Activated T-helper 1 cell treated with anti-CD3 and anti-CD28 coated beads, Interleukin-12 subunit alpha, Interleukin-12 subunit beta, Interleukin-2, Interleukin-4 antibody, amounts not matched to agents 30 ng/mL and 10 ng/mL and 1 ng/mL, durations not matched to agents 14 hours and 24 hours and 36 hours (primary cell): ENCODE data around the gene NNT. TPM values are rescaled to one million over a fixed set of nuclear protein-coding genes. Genes with fewer than 3 reads are reported as not detected.
"Not testable (repeated sequence)": the region's sequence is repeated elsewhere in the genome, so short reads cannot be mapped to it uniquely, and the experiment has no call there.

Experiments used
- DNase-seq: peaks from one replicate; pipeline ENCODE4 v3.0.0; 2021; ENCODE audit warnings: low spot score
- H3K27ac Mint-ChIP-seq: one replicate; pipeline ENCODE4 v1.8.0; 2021; ENCODE audit warnings: mild to moderate bottlenecking, mixed read lengths
- H3K27me3 Mint-ChIP-seq: one replicate; pipeline ENCODE4 v1.8.0; 2022; ENCODE audit warnings: mild to moderate bottlenecking, moderate library complexity, mixed read lengths; ENCODE audit not compliant: insufficient read depth
- H3K36me3 Mint-ChIP-seq: one replicate; pipeline ENCODE4 v1.8.0; 2021; ENCODE audit warnings: low read depth, mixed read lengths
- H3K4me1 Mint-ChIP-seq: one replicate; pipeline ENCODE4 v1.8.0; 2021; ENCODE audit warnings: low read depth, mixed read lengths
- H3K4me3 Mint-ChIP-seq: one replicate; pipeline ENCODE4 v1.8.0; 2021; ENCODE audit warnings: mild to moderate bottlenecking, moderate library complexity, mixed read lengths
- H3K9me3 Mint-ChIP-seq: one replicate; pipeline ENCODE4 v1.8.0; 2021; ENCODE audit warnings: mixed read lengths
- intact Hi-C: fragments of 100-400 bp; cut with micrococcal nuclease; formaldehyde crosslinking; loops from one replicate; pipeline ENCODE4 v1.15.1; 2024
- total RNA-seq: library from RNA; stranded (reverse); gene quantifications from 2 replicates; pipeline ENCODE4 v1.2.3, GENCODE V29; 2022

NNT gene
- total RNA-seq, 1 donor from 2014 or later: 43.6 TPM

- DNase-seq: no peak
- no peaks in the 10 kb centered on the region for H3K27me3 Mint-ChIP-seq
- no peak overlapping the region for H3K27ac Mint-ChIP-seq
- H3K36me3 Mint-ChIP-seq: peaks cover 40% of the 10 kb centered on the region
- no peaks in the 10 kb centered on the region for H3K4me1 Mint-ChIP-seq
- intact Hi-C loops: no loop called here
- no peak overlapping the region for H3K4me3 Mint-ChIP-seq
- H3K9me3 Mint-ChIP-seq: peaks cover 8% of the 10 kb centered on the region
Observed at GRCh38 chr5:43664501-43665040, 61.6 kb downstream of the NNT start.

GRCh38 chr5:43665749-43666148, 62.8 kb downstream of the NNT start:
- H3K9me3 Mint-ChIP-seq, H3K4me1 Mint-ChIP-seq, H3K27me3 Mint-ChIP-seq, intact Hi-C loops, H3K27ac Mint-ChIP-seq, H3K4me3 Mint-ChIP-seq, DNase-seq: not testable (repeated sequence)
- H3K36me3 Mint-ChIP-seq: peaks cover 38% of the 10 kb centered on the region

- H3K9me3 Mint-ChIP-seq, H3K27ac Mint-ChIP-seq, H3K27me3 Mint-ChIP-seq, intact Hi-C loops, H3K4me1 Mint-ChIP-seq, H3K4me3 Mint-ChIP-seq, DNase-seq: not testable (repeated sequence)
- peaks cover 41% of the 10 kb centered on the region for H3K36me3 Mint-ChIP-seq
Observed at GRCh38 chr5:43666728-43667127, 63.7 kb downstream of the NNT start.

GRCh38 chr5:43667379-43667778, 64.4 kb downstream of the NNT start:
- intact Hi-C loops, H3K27me3 Mint-ChIP-seq, H3K9me3 Mint-ChIP-seq, DNase-seq, H3K27ac Mint-ChIP-seq, H3K4me3 Mint-ChIP-seq, H3K4me1 Mint-ChIP-seq: not testable (repeated sequence)
- peaks cover 41% of the 10 kb centered on the region for H3K36me3 Mint-ChIP-seq

- Mint-ChIP-seq H3K4me3 (no peak overlapping the region), H3K9me3 (no peaks in the 10 kb centered on the region), H3K27ac (no peak overlapping the region)
Observed at GRCh38 chr5:43674536-43674935, 71.6 kb downstream of the NNT start.

GRCh38 chr5:43675357-43675756, 72.4 kb downstream of the NNT start:
- H3K36me3 Mint-ChIP-seq: peaks cover 24% of the 10 kb centered on the region
- no peak overlapping the region for H3K27ac Mint-ChIP-seq
- DNase-seq: no peak
- no peaks in the 10 kb centered on the region for H3K9me3 Mint-ChIP-seq
- no peaks in the 10 kb centered on the region for H3K27me3 Mint-ChIP-seq
- no peaks in the 10 kb centered on the region for H3K4me1 Mint-ChIP-seq
- intact Hi-C loops: no loop called here
- H3K4me3 Mint-ChIP-seq: no peak overlapping the region

More at GRCh38 chr5:43674536-43674935, 71.6 kb downstream of the NNT start:
- no peak for DNase-seq
- peaks cover 28% of the 10 kb centered on the region for H3K36me3 Mint-ChIP-seq
- H3K27me3 Mint-ChIP-seq: no peaks in the 10 kb centered on the region
- intact Hi-C loops: no loop called here
- no peaks in the 10 kb centered on the region for H3K4me1 Mint-ChIP-seq

- H3K9me3 Mint-ChIP-seq: no peaks in the 10 kb centered on the region
- DNase-seq: no peak
- H3K4me3 Mint-ChIP-seq: no peak overlapping the region
- intact Hi-C loops: no loop called here
- no peaks in the 10 kb centered on the region for H3K4me1 Mint-ChIP-seq
- no peaks in the 10 kb centered on the region for H3K27me3 Mint-ChIP-seq
- peak overlapping the region; percentile 30 for H3K27ac Mint-ChIP-seq
- peaks cover 20% of the 10 kb centered on the region for H3K36me3 Mint-ChIP-seq
Observed at GRCh38 chr5:43676083-43676840, 73.3 kb downstream of the NNT start.

- intact Hi-C loops: no loop called here
- Mint-ChIP-seq H3K4me1 (no peaks in the 10 kb centered on the region), H3K27me3 (no peaks in the 10 kb centered on the region), H3K4me3 (no peak overlapping the region), H3K36me3 (peaks cover 16% of the 10 kb centered on the region), H3K9me3 (no peaks in the 10 kb centered on the region), H3K27ac (no peak overlapping the region)
- DNase-seq: no peak
Observed at GRCh38 chr5:43677253-43677652, 74.3 kb downstream of the NNT start.

- Mint-ChIP-seq H3K27ac (no peak overlapping the region), H3K36me3 (peaks cover 18% of the 10 kb centered on the region), H3K4me1 (peaks cover 4% of the 10 kb centered on the region), H3K27me3 (no peaks in the 10 kb centered on the region), H3K4me3 (no peak overlapping the region), H3K9me3 (no peaks in the 10 kb centered on the region)
- intact Hi-C loops: no loop called here
- no peak for DNase-seq
Observed at GRCh38 chr5:43679214-43679613, 76.2 kb downstream of the NNT start.

- intact Hi-C loops: no loop called here
- H3K9me3 Mint-ChIP-seq: no peaks in the 10 kb centered on the region
- no peak for DNase-seq
- H3K4me3 Mint-ChIP-seq: no peak overlapping the region
- H3K36me3 Mint-ChIP-seq: peaks cover 18% of the 10 kb centered on the region
- no peaks in the 10 kb centered on the region for H3K27me3 Mint-ChIP-seq
- peaks cover 4% of the 10 kb centered on the region for H3K4me1 Mint-ChIP-seq
- H3K27ac Mint-ChIP-seq: no peak overlapping the region
Observed at GRCh38 chr5:43680286-43680685, 77.3 kb downstream of the NNT start.

- intact Hi-C loops: no loop called here
- no peak overlapping the region for H3K4me3 Mint-ChIP-seq
- H3K4me1 Mint-ChIP-seq: peaks cover 4% of the 10 kb centered on the region
- H3K9me3 Mint-ChIP-seq: no peaks in the 10 kb centered on the region
- no peak overlapping the region for H3K27ac Mint-ChIP-seq
- no peak for DNase-seq
- no peaks in the 10 kb centered on the region for H3K27me3 Mint-ChIP-seq
- peaks cover 23% of the 10 kb centered on the region for H3K36me3 Mint-ChIP-seq
Observed at GRCh38 chr5:43683884-43684471, 81.0 kb downstream of the NNT start.

- Mint-ChIP-seq H3K9me3 (peaks cover 4% of the 10 kb centered on the region), H3K27me3 (no peaks in the 10 kb centered on the region), H3K4me3 (no peak overlapping the region), H3K27ac (no peak overlapping the region), H3K36me3 (peaks cover 30% of the 10 kb centered on the region), H3K4me1 (peaks cover 4% of the 10 kb centered on the region)
- intact Hi-C loops: no loop called here
- no peak for DNase-seq
Observed at GRCh38 chr5:43685252-43685950, 82.4 kb downstream of the NNT start.

GRCh38 chr5:43687275-43687674, 84.3 kb downstream of the NNT start:
- Mint-ChIP-seq H3K36me3 (peaks cover 26% of the 10 kb centered on the region), H3K4me1 (peaks cover 4% of the 10 kb centered on the region), H3K27ac (no peak overlapping the region), H3K27me3 (no peaks in the 10 kb centered on the region), H3K9me3 (peaks cover 8% of the 10 kb centered on the region), H3K4me3 (no peak overlapping the region)
- intact Hi-C loops: no loop called here
- no peak for DNase-seq
